ENCODE results near the gene NACC2.

Gene NACC2

GRCh38 chr9:136091582-136092352 is 3.3 kb downstream of the NACC2 start:
- no peak for DNase-seq

- no peak for DNase-seq
Measured at GRCh38 chr9:136090768-136091581, 4.1 kb downstream of the NACC2 start.

- no peak for DNase-seq
Measured at GRCh38 chr9:136090056-136090735, 4.9 kb downstream of the NACC2 start.

- DNase-seq = no peak
Measured at GRCh38 chr9:136089697-136090045, 5.4 kb downstream of the NACC2 start.

GRCh38 chr9:136088939-136089696 is 6.0 kb downstream of the NACC2 start:
- DNase-seq = no peak

GRCh38 chr9:136088481-136088938 is 6.6 kb downstream of the NACC2 start:
- no peak for DNase-seq

- no peak for DNase-seq
Measured at GRCh38 chr9:136087741-136088480, 7.2 kb downstream of the NACC2 start.

- DNase-seq = no peak
Measured at GRCh38 chr9:136086951-136087740, 7.9 kb downstream of the NACC2 start.

GRCh38 chr9:136086213-136086881 is 8.7 kb downstream of the NACC2 start:
- DNase-seq = no peak

GRCh38 chr9:136085815-136086212 is 9.3 kb downstream of the NACC2 start:
- no peak for DNase-seq

GRCh38 chr9:136084063-136084944 is 10.8 kb downstream of the NACC2 start:
- no peak for DNase-seq

- DNase-seq = no peak
Measured at GRCh38 chr9:136083558-136084062, 11.5 kb downstream of the NACC2 start.

GRCh38 chr9:136082496-136083361 is 12.4 kb downstream of the NACC2 start:
- no peak for DNase-seq

GRCh38 chr9:136081826-136082495 is 13.1 kb downstream of the NACC2 start:
- no peak for DNase-seq

GRCh38 chr9:136081113-136081825 is 13.8 kb downstream of the NACC2 start:
- no peak for DNase-seq

- DNase-seq = no peak
Measured at GRCh38 chr9:136080716-136081112, 14.4 kb downstream of the NACC2 start.

- no peak for DNase-seq
Measured at GRCh38 chr9:136079916-136080246, 15.2 kb downstream of the NACC2 start.
